Kidney epithelial cell (primary cell): ENCODE measurements around the gene EMILIN3. TPM values are rescaled to one million over a fixed set of nuclear protein-coding genes. Genes with fewer than 3 reads are reported as not detected.

Experiments
- DNase-seq: peaks from one replicate; pipeline ENCODE4 v3.0.0-alpha.2; 2010; ENCODE audit warnings: low read depth
- H3K27me3 ChIP-seq: 2 replicates; pipeline ENCODE4 v1.6.0; 2011; ENCODE audit warnings: low read length; ENCODE audit not compliant: control insufficient read depth, insufficient read depth
- H3K36me3 ChIP-seq: 2 replicates; pipeline ENCODE4 v1.5.1; 2011; ENCODE audit warnings: low read length; ENCODE audit not compliant: control insufficient read depth, insufficient read depth
- H3K4me3 ChIP-seq: 2 replicates; pipeline ENCODE4 v1.5.1; 2011; ENCODE audit warnings: low read depth, mild to moderate bottlenecking, control low read depth, low read length
- total RNA-seq: library from RNA; depleted of rRNA; stranded (reverse); fragments of >200 nt; gene quantifications from 2 replicates; pipeline ENCODE4 v1.2.3, GENCODE V29; 2015
- TF ChIP-seq, protein P1 (sequence below): IDR thresholded peaks from 2 replicates; pipeline ENCODE4 v1.5.1; 2011; ENCODE audit warnings: mild to moderate bottlenecking, moderate library complexity, low read length, control low read depth, inconsistent platforms; ENCODE audit not compliant: insufficient read depth, poor library complexity, severe bottlenecking

EMILIN3 gene
- total RNA-seq, 1 donor from 2014 or later: 0.42 TPM

DNA sequence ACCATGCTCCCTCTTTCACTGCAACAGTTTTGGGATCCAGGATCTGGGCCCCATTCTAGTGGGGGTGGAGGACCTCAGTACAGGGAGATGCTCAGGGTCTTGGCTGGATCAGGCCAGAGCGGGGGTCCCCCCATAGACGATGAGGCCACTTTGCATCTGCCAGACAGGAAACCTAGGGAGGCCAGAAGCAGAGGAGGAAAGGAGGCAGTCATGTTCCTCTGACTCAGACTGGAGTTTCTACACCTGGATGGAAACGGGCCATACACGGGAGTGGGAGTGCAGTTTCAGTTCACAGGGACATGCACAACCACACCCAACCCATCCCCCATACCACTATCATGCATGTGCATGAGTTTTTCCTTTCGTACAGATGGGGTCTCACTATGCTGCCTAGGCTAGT is 3.6 kb upstream of the EMILIN3 start:
- Histone ChIP-seq H3K4me3 (no peak overlapping the region), H3K27me3 (peaks cover 34% of the 10 kb centered on the region), H3K36me3 (no peaks in the 10 kb centered on the region)
- DNase-seq: no peak
- TF ChIP-seq, protein P1, sequence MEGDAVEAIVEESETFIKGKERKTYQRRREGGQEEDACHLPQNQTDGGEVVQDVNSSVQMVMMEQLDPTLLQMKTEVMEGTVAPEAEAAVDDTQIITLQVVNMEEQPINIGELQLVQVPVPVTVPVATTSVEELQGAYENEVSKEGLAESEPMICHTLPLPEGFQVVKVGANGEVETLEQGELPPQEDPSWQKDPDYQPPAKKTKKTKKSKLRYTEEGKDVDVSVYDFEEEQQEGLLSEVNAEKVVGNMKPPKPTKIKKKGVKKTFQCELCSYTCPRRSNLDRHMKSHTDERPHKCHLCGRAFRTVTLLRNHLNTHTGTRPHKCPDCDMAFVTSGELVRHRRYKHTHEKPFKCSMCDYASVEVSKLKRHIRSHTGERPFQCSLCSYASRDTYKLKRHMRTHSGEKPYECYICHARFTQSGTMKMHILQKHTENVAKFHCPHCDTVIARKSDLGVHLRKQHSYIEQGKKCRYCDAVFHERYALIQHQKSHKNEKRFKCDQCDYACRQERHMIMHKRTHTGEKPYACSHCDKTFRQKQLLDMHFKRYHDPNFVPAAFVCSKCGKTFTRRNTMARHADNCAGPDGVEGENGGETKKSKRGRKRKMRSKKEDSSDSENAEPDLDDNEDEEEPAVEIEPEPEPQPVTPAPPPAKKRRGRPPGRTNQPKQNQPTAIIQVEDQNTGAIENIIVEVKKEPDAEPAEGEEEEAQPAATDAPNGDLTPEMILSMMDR: no peak

DNA sequence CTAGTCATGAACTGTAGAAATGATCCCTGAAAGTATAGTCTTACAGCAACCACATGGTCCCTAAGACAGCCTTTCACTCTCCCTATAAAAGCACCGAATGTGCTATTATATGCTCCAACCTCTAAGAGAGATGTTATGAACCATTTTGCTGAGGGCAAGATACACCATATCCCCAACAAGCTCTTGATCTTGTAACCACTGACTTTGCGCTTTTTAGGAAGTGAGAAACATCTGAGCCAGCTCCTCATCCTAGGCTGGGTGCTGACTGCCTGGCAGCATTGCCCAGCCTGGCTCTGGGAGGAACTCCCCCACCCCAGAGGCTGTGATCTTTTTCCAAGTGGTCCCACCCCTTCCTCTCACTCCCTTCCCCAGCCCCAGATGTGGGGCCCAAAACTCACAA is 3.1 kb upstream of the EMILIN3 start:
- Histone ChIP-seq H3K4me3 (no peak overlapping the region), H3K36me3 (no peaks in the 10 kb centered on the region), H3K27me3 (peaks cover 39% of the 10 kb centered on the region)
- TF ChIP-seq, protein P1: no peak
- DNase-seq: no peak

DNA sequence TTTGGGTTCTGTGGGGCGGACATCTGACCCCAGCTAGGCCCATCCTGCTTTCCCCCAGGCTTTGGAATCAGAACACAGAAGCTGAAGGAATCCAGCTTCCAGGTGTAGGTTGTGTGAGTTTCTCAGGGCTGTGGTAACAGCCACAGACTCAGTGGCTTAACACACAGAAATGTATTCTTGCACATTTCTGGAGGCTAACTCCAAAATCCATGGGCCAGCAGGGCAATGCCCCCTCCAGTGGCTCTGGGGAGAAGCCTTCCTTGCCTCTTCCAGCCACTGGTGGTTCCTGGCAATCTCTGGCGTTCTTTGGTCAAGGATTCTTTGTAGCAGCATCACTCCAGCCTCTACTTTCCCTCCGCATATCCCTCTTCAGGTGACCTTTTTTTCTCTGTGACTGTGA is 1.3 kb upstream of the EMILIN3 start:
- no peak for DNase-seq
- Histone ChIP-seq H3K36me3 (no peaks in the 10 kb centered on the region), H3K4me3 (no peak overlapping the region), H3K27me3 (peaks cover 50% of the 10 kb centered on the region)
- TF ChIP-seq, protein P1: no peak

DNA sequence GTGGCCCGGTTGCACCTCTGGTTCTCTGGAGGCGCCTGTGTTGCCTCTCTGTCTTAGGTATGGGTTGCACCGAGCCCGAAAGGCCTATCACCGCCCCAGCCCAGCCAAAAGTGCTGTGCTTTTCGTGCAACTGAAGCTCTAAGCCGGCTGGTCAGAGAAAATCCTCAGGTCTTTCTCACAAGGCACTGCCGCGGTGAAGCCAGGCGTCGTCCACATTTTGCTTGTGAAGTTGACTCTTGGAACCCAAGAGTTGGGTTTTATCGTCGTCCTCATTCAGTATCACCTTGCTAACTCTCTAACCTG is 726 bp upstream of the EMILIN3 start:
- DNase-seq: no peak
- H3K27me3 ChIP-seq: peaks cover 52% of the 10 kb centered on the region
- TF ChIP-seq, protein P1: no peak
- no peak overlapping the region for H3K4me3 ChIP-seq
- no peaks in the 10 kb centered on the region for H3K36me3 ChIP-seq

DNA sequence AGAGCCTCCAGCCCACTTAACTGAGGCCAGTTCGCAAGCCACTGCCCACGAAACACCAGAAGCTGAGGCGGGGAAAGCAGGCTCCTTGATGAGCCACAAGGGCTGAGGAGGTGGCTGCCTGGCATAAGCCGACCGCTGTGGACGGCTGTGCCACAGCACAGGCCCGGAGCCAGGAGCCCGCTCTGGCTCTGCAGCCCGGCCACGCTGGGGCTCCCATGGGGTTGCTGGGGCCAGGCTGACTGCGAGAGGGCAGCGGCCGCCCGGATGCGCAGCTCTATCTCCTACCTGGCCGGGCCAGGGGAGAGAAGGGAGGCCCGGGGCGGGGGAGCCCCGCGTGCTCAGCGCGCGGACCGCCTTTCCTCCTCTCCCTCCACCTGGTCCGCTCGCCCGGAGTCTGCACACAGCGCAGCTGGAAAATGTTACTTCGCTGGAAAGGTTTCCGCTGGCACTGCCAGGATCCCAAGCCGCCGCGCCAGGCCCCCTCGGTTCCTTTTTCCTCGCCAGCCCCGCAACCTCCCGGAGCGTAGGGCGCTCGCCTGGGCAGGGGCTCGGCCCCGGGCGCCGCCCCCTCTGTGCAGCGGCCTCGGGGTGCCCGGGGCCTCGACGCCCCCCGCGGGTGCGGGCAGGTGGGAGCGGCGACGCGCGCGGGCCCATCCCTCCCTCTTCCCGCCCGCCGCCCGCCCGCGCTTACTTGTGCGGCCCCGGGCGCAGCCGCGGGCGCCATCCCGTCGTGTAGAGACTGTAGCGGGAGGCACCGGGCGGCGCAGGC is 657 bp downstream of the EMILIN3 start:
- TF ChIP-seq, protein P1: no peak
- peaks cover 49% of the 10 kb centered on the region for H3K27me3 ChIP-seq

More for the DNA sequence above, 657 bp downstream of the EMILIN3 start:
- H3K36me3 ChIP-seq: no peaks in the 10 kb centered on the region
- no peak for DNase-seq
- no peak overlapping the region for H3K4me3 ChIP-seq
